ENCODE results near the gene KSR2. TPM values are rescaled to one million over a fixed set of nuclear protein-coding genes. Genes with fewer than 3 reads are reported as not detected.

The KSR2 gene
- total and polyA plus RNA-seq, 10 of the 15 experiments (the other 5 are each of a cell fraction or from before 2014, with no cell fraction given) = under 0.01 to 1.5 (median 0.01) TPM; not detected in 3

- TF ChIP-seq ZNF687 (IDR thresholded peaks at IDR 0.05) (no peak), ZSCAN29 (IDR thresholded peaks at IDR 0.05) (no peak), ZZZ3 (IDR thresholded peaks at IDR 0.05; ENCODE audit: control insufficient read depth, insufficient read length, low read depth) (no peak), HDAC6 (IDR thresholded peaks at IDR 0.05; ENCODE audit: unreplicated experiment) (no peak), LARP7 (IDR thresholded peaks at IDR 0.05) (no peak)
- TF ChIP-seq, protein P1, sequence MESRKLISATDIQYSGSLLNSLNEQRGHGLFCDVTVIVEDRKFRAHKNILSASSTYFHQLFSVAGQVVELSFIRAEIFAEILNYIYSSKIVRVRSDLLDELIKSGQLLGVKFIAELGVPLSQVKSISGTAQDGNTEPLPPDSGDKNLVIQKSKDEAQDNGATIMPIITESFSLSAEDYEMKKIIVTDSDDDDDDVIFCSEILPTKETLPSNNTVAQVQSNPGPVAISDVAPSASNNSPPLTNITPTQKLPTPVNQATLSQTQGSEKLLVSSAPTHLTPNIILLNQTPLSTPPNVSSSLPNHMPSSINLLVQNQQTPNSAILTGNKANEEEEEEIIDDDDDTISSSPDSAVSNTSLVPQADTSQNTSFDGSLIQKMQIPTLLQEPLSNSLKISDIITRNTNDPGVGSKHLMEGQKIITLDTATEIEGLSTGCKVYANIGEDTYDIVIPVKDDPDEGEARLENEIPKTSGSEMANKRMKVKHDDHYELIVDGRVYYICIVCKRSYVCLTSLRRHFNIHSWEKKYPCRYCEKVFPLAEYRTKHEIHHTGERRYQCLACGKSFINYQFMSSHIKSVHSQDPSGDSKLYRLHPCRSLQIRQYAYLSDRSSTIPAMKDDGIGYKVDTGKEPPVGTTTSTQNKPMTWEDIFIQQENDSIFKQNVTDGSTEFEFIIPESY (IDR thresholded peaks at IDR 0.05) = no peak
- TF ChIP-seq, protein P2, sequence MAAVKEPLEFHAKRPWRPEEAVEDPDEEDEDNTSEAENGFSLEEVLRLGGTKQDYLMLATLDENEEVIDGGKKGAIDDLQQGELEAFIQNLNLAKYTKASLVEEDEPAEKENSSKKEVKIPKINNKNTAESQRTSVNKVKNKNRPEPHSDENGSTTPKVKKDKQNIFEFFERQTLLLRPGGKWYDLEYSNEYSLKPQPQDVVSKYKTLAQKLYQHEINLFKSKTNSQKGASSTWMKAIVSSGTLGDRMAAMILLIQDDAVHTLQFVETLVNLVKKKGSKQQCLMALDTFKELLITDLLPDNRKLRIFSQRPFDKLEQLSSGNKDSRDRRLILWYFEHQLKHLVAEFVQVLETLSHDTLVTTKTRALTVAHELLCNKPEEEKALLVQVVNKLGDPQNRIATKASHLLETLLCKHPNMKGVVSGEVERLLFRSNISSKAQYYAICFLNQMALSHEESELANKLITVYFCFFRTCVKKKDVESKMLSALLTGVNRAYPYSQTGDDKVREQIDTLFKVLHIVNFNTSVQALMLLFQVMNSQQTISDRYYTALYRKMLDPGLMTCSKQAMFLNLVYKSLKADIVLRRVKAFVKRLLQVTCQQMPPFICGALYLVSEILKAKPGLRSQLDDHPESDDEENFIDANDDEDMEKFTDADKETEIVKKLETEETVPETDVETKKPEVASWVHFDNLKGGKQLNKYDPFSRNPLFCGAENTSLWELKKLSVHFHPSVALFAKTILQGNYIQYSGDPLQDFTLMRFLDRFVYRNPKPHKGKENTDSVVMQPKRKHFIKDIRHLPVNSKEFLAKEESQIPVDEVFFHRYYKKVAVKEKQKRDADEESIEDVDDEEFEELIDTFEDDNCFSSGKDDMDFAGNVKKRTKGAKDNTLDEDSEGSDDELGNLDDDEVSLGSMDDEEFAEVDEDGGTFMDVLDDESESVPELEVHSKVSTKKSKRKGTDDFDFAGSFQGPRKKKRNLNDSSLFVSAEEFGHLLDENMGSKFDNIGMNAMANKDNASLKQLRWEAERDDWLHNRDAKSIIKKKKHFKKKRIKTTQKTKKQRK (IDR thresholded peaks at IDR 0.05; ENCODE audit: low read depth, low read length) = no peak
These were observed 478.7 kb downstream of the KSR2 start (continued) for GRCh38 chr12:117490130-117490529.

Measured in GM12878 (cell line).